Neuronal stem cell (in vitro differentiated cells): ENCODE results near the gene SLC7A5.
"Not testable (repeated sequence)": the region's sequence is repeated elsewhere in the genome, so short reads cannot be mapped to it uniquely, and the experiment has no call there.

Experiments
- DNase-seq: peaks from one replicate; pipeline ENCODE4 v3.0.0-alpha.2; 2013; ENCODE audit warnings: low spot score
- H2AFZ ChIP-seq: one replicate; pipeline ENCODE4 v1.6.1; 2013; ENCODE audit warnings: mild to moderate bottlenecking, low read length, inconsistent platforms
- H2AK5ac ChIP-seq: 2 replicates; pipeline ENCODE4 v1.6.1; 2013; ENCODE audit warnings: low read depth, mild to moderate bottlenecking, inconsistent platforms, low read length, moderate library complexity, mixed read lengths
- H2BK120ac ChIP-seq: 2 replicates; pipeline ENCODE4 v1.6.1; 2013; ENCODE audit warnings: low read depth, mild to moderate bottlenecking, inconsistent platforms, low read length, moderate library complexity, mixed read lengths
- H2BK12ac ChIP-seq: one replicate; pipeline ENCODE4 v1.6.1; 2013; ENCODE audit warnings: low read length, inconsistent platforms
- H2BK15ac ChIP-seq: 2 replicates; pipeline ENCODE4 v1.6.1; 2013; ENCODE audit warnings: mild to moderate bottlenecking, low read length, inconsistent platforms, mixed read lengths
- H2BK5ac ChIP-seq: one replicate; pipeline ENCODE4 v1.6.1; 2013; ENCODE audit warnings: inconsistent platforms, mild to moderate bottlenecking, low read length, moderate library complexity
- H3K14ac ChIP-seq: one replicate; pipeline ENCODE4 v1.6.1; 2013; ENCODE audit warnings: low read length, inconsistent platforms
- H3K18ac ChIP-seq: 2 replicates; pipeline ENCODE4 v1.6.1; 2013; ENCODE audit warnings: low read length, inconsistent platforms
- H3K23ac ChIP-seq: 2 replicates; pipeline ENCODE4 v1.6.1; 2013; ENCODE audit warnings: low read depth, mild to moderate bottlenecking, mixed read lengths, low read length, inconsistent platforms; ENCODE audit not compliant: poor library complexity
- H3K27ac ChIP-seq: replicated peaks from 3 replicates; pipeline ENCODE4 v1.5.1; 2013; ENCODE audit warnings: low read length, inconsistent platforms
- H3K27me3 ChIP-seq, 3 experiments: 2 replicates each; pipeline ENCODE4 v1.6.1; 2013; ENCODE audit warnings: low read length in 3 of 3, mild to moderate bottlenecking in 2 of 3, inconsistent platforms in 1 of 3, low read depth in 1 of 3, mixed read lengths in 1 of 3, moderate library complexity in 1 of 3; ENCODE audit not compliant: control insufficient read depth in 3 of 3, insufficient read depth in 3 of 3
- H3K36me3 ChIP-seq, 2 donors: replicated peaks in 1 of 2; 2 replicates each; pipeline ENCODE4 v1.6.1; 2013; ENCODE audit warnings: low read length in 2 of 2; ENCODE audit not compliant: control insufficient read depth in 2 of 2, insufficient read depth in 2 of 2
- H3K4ac ChIP-seq: 2 replicates; pipeline ENCODE4 v1.6.1; 2013; ENCODE audit warnings: inconsistent platforms, mild to moderate bottlenecking, low read length, moderate library complexity
- H3K4me1 ChIP-seq, 2 donors: 1 replicate in 1 of 2; 2 replicates in 1 of 2; pipeline ENCODE4 v1.6.1; 2013; ENCODE audit warnings: low read length in 2 of 2, low read depth in 1 of 2; ENCODE audit not compliant: control insufficient read depth in 2 of 2, insufficient read depth in 1 of 2
- H3K4me2 ChIP-seq: one replicate; pipeline ENCODE4 v1.6.1; 2013; ENCODE audit warnings: mild to moderate bottlenecking, low read length, inconsistent platforms; ENCODE audit not compliant: insufficient read depth, poor library complexity, severe bottlenecking
- H3K4me3 ChIP-seq, 2 donors: 2 replicates each; pipeline ENCODE4 v1.5.1; 2013; ENCODE audit warnings: low read length in 2 of 2, mild to moderate bottlenecking in 2 of 2, inconsistent platforms in 1 of 2, moderate library complexity in 1 of 2
- H3K79me1 ChIP-seq: one replicate; pipeline ENCODE4 v1.6.1; 2013; ENCODE audit warnings: low read depth, mild to moderate bottlenecking, inconsistent platforms, low read length, moderate library complexity
- H3K9ac ChIP-seq: one replicate; pipeline ENCODE4 v1.6.1; 2013; ENCODE audit warnings: mild to moderate bottlenecking, low read depth, low read length, inconsistent platforms; ENCODE audit not compliant: poor library complexity
- H3K9me3 ChIP-seq, 2 donors: replicated peaks in 1 of 2; 2 replicates each; pipeline versions ENCODE3 to v1.6.1; 2013; ENCODE audit warnings: low read length in 2 of 2, mild to moderate bottlenecking in 2 of 2, inconsistent platforms in 1 of 2, low read depth in 1 of 2, mixed read lengths in 1 of 2, moderate library complexity in 1 of 2; ENCODE audit not compliant: control insufficient read depth in 2 of 2, insufficient read depth in 1 of 2
- H4K8ac ChIP-seq: one replicate; pipeline ENCODE4 v1.6.1; 2013; ENCODE audit warnings: low read depth, mild to moderate bottlenecking, inconsistent platforms, low read length, moderate library complexity
- H4K91ac ChIP-seq: one replicate; pipeline ENCODE4 v1.6.1; 2013; ENCODE audit warnings: low read length, low read depth, mild to moderate bottlenecking, inconsistent platforms; ENCODE audit not compliant: poor library complexity
- WGBS, 2 donors: extraction: QIAGEN DNeasy Blood & Tissue Kit; methylation state at CpG; one replicate each; pipeline ENCODE4 v1.1.7; 2013; ENCODE audit warnings: missing lambda C conversion rate in 2 of 2, mixed read lengths in 1 of 2; ENCODE audit not compliant: insufficient read length in 2 of 2, insufficient replicate concordance in 1 of 2; ENCODE audit errors: extremely low coverage in 2 of 2; 5-methylcytosine and 5-hydroxymethylcytosine counted together

Gene SLC7A5

GRCh38 chr16:87858151-87858993 is 10.9 kb downstream of the SLC7A5 start:
- H3K23ac ChIP-seq, H3K4me3 ChIP-seq, H2AK5ac ChIP-seq, H3K4me2 ChIP-seq, H3K14ac ChIP-seq, H2BK5ac ChIP-seq, H2BK12ac ChIP-seq, DNase-seq, H3K36me3 ChIP-seq, H3K79me1 ChIP-seq, H3K27ac ChIP-seq, H3K4ac ChIP-seq, H3K9ac ChIP-seq, H2BK15ac ChIP-seq, H3K18ac ChIP-seq, H2BK120ac ChIP-seq, H2AFZ ChIP-seq, H4K8ac ChIP-seq, H4K91ac ChIP-seq, H3K9me3 ChIP-seq, H3K27me3 ChIP-seq: not testable (repeated sequence)
- peaks cover 10 to 23% of the 10 kb centered on the region in 2 donors for H3K4me1 ChIP-seq
- no CpG with 5 or more reads among the region's 27 CpGs for WGBS, 2 donors

- Histone ChIP-seq H4K91ac (no peak overlapping the region), H3K4me2 (no peak overlapping the region), H2AFZ (no peak overlapping the region), H2AK5ac (no peak overlapping the region), H3K23ac (no peak overlapping the region), H3K4me1 (peaks cover 18 to 32% of the 10 kb centered on the region in 2 donors), H2BK120ac (no peak overlapping the region), H3K18ac (no peak overlapping the region), H2BK15ac (no peak overlapping the region), H2BK5ac (no peak overlapping the region), H3K9me3 (no peaks in the 10 kb centered on the region), H3K27ac (no peak overlapping the region), H3K9ac (no peak overlapping the region), H3K4me3 (no peak overlapping the region), H3K79me1 (peaks cover 3% of the 10 kb centered on the region), H4K8ac (no peak overlapping the region), H3K27me3 (no peaks in the 10 kb centered on the region), H3K36me3 (peaks cover 0 to under 1% of the 10 kb centered on the region in 2 donors), H2BK12ac (no peak overlapping the region), H3K4ac (no peak overlapping the region), H3K14ac (no peak overlapping the region)
- no peak for DNase-seq
- no CpG with 5 or more reads among the region's 15 CpGs for WGBS, 2 donors
Measured at GRCh38 chr16:87856791-87857228, 12.5 kb downstream of the SLC7A5 start.

GRCh38 chr16:87855852-87856715 is 13.2 kb downstream of the SLC7A5 start:
- no peaks in the 10 kb centered on the region for H3K9me3 ChIP-seq
- H4K8ac ChIP-seq = no peak overlapping the region
- no peak overlapping the region for H2BK120ac ChIP-seq
- H2BK15ac ChIP-seq = peak overlapping the region; percentile 85
- H3K36me3 ChIP-seq = peaks cover 0 to 6% of the 10 kb centered on the region in 2 donors
- peak overlapping the region; percentile 28 for H2AK5ac ChIP-seq
- H3K23ac ChIP-seq = peak overlapping the region; percentile 80
- H3K4me1 ChIP-seq = peaks cover 18 to 32% of the 10 kb centered on the region in 2 donors
- no CpG with 5 or more reads among the region's 26 CpGs for WGBS, 2 donors
- no peak overlapping the region for H3K4ac ChIP-seq
- H3K4me3 ChIP-seq = no peak overlapping the region
- DNase-seq = no peak
- no peak overlapping the region for H3K27ac ChIP-seq
- peak overlapping the region; percentile 21 for H3K14ac ChIP-seq
- H2AFZ ChIP-seq = no peak overlapping the region
- H2BK12ac ChIP-seq = no peak overlapping the region
- peaks cover 3% of the 10 kb centered on the region for H3K79me1 ChIP-seq
- no peak overlapping the region for H3K9ac ChIP-seq
- no peak overlapping the region for H2BK5ac ChIP-seq
- H3K27me3 ChIP-seq = no peaks in the 10 kb centered on the region
- peak overlapping the region; percentile 80 for H3K18ac ChIP-seq
- no peak overlapping the region for H4K91ac ChIP-seq
- no peak overlapping the region for H3K4me2 ChIP-seq
